HepG2 (cell line): ENCODE data around the gene CPSF4. TPM values are rescaled to one million over a fixed set of nuclear protein-coding genes. Genes with fewer than 3 reads are reported as not detected.

Experiments used
- CEBPZ ChIP-seq: IDR thresholded peaks from 2 replicates; pipeline ENCODE4 v1.6.1; 2012; ENCODE audit warnings: low read length, improper control_type of control experiment
- DMTF1 ChIP-seq: sonication (generic); formaldehyde crosslinking; IDR thresholded peaks from 2 replicates; pipeline ENCODE4 v1.4.0; 2020; ENCODE audit warnings: mild to moderate bottlenecking, missing genetic modification reagents
- GPBP1L1 ChIP-seq: sonication (generic); formaldehyde crosslinking; IDR thresholded peaks from 2 replicates; pipeline ENCODE4 v1.5.0; 2020; ENCODE audit warnings: mild to moderate bottlenecking, missing genetic modification reagents
- GRHL1 ChIP-seq: sonication (generic); formaldehyde crosslinking; conservative IDR thresholded peaks from 2 replicates; pipeline ENCODE4 v1.8.0; 2022; ENCODE audit warnings: missing genetic modification reagents
- HNRNPLL ChIP-seq: fragments of 200-400 bp; formaldehyde crosslinking; IDR thresholded peaks from 2 replicates; pipeline ENCODE4 v1.6.1; 2017; ENCODE audit warnings: mild to moderate bottlenecking, low read depth, low read length; ENCODE audit not compliant: poor library complexity, severe bottlenecking
- KDM6A ChIP-seq: IDR thresholded peaks from 2 replicates; pipeline ENCODE4 v1.6.1; 2016; ENCODE audit warnings: low read depth
- NFE2L1 ChIP-seq: sonication (generic); formaldehyde crosslinking; IDR thresholded peaks from 2 replicates; pipeline ENCODE4 v1.4.0; 2020; ENCODE audit warnings: missing genetic modification reagents, mild to moderate bottlenecking, borderline replicate concordance
- PAXIP1 ChIP-seq: sonication (generic); formaldehyde crosslinking; conservative IDR thresholded peaks from 2 replicates; pipeline ENCODE4 v1.4.0; 2020; ENCODE audit warnings: mild to moderate bottlenecking, missing genetic modification reagents, moderate library complexity
- SCMH1 ChIP-seq: sonication (generic); formaldehyde crosslinking; IDR thresholded peaks from 2 replicates; pipeline ENCODE4 v1.9.0; 2021; ENCODE audit warnings: missing genetic modification reagents, mild to moderate bottlenecking, borderline replicate concordance
- ZNF382 ChIP-seq: sonication (generic); formaldehyde crosslinking; IDR thresholded peaks from 2 replicates; pipeline ENCODE4 v1.5.0; 2020; ENCODE audit warnings: missing genetic modification reagents, mild to moderate bottlenecking, borderline replicate concordance
- ZNF484 ChIP-seq: sonication (generic); formaldehyde crosslinking; IDR thresholded peaks from 2 replicates; pipeline ENCODE4 v1.5.1; 2020; ENCODE audit warnings: mild to moderate bottlenecking, low read depth, missing genetic modification reagents, borderline replicate concordance
- ZNF562 ChIP-seq: sonication (generic); formaldehyde crosslinking; IDR thresholded peaks from 2 replicates; pipeline ENCODE4 v1.8.0; 2022; ENCODE audit warnings: missing genetic modification reagents, borderline replicate concordance
- ZNF589 ChIP-seq: sonication (generic); formaldehyde crosslinking; conservative IDR thresholded peaks from 2 replicates; pipeline ENCODE4 v1.8.0; 2022; ENCODE audit warnings: mild to moderate bottlenecking, moderate library complexity, missing genetic modification reagents
- ZNF709 ChIP-seq: sonication (generic); formaldehyde crosslinking; IDR thresholded peaks from 2 replicates; pipeline ENCODE4 v1.5.0; 2020; ENCODE audit warnings: mild to moderate bottlenecking, missing genetic modification reagents
- polyA plus RNA-seq, 8 experiments: library from polyadenylated mRNA; depleted of rRNA in 3 of 8; stranded (reverse) in 7 of 8; unstranded in 1 of 8; fragments of >200 nt; fragmentation: Illumina TruSeq in 4 of 8; extraction: Trizol in 4 of 8; gene quantifications; 2 replicates each; pipeline versions ENCODE4 v1.2.1 to v1.2.3, GENCODE V29; 2011 to 2016; ENCODE audit warnings: low read depth in 4 of 8, missing spikeins in 1 of 8, mixed read lengths in 1 of 8; ENCODE audit not compliant: insufficient read depth in 1 of 8
- total RNA-seq, 5 experiments: library from RNA; depleted of rRNA; stranded (reverse); fragments of >200 nt; fragmentation: Illumina TruSeq; extraction: Trizol; gene quantifications; 2 replicates each; pipeline ENCODE4 v1.2.3, GENCODE V29; 2016; ENCODE audit warnings: low read depth in 1 of 5

The CPSF4 gene
- total and polyA plus RNA-seq, 2 of the 13 experiments (the other 11 are each of a cell fraction or from before 2014, with no cell fraction given), result 34.1 to 49.6 TPM

- TF ChIP-seq CEBPZ, result no peak
- TF ChIP-seq GRHL1 (CRISPR knock-in tag), result no peak
- TF ChIP-seq DMTF1, result no peak
- TF ChIP-seq ZNF589 (CRISPR knock-in tag), result peak; percentile 50; the same call in 1 of the 2 replicates
- 0 out of 2 replicates have a peak, but pooled peaks have one; percentile 67 for TF ChIP-seq NFE2L1 (CRISPR knock-in tag)
- peak; percentile 80 for TF ChIP-seq HNRNPLL
- TF ChIP-seq SCMH1, result no peak
- no peak for TF ChIP-seq ZNF484 (CRISPR knock-in tag)
- TF ChIP-seq ZNF562, result no peak
- no peak for TF ChIP-seq ZNF382
- TF ChIP-seq KDM6A (CRISPR knock-in tag), result no peak
- TF ChIP-seq ZNF709, result peak; percentile 95
- TF ChIP-seq GPBP1L1 (CRISPR knock-in tag), result no peak
- TF ChIP-seq PAXIP1 (CRISPR knock-in tag), result peak; percentile 71
Measured at GRCh38 chr7:99438573-99439480, at the start of gene CPSF4, which contains the start of gene PTCD1 (continued).
